HepG2 (cell line): ENCODE results near the gene C1orf159. TPM values are rescaled to one million over a fixed set of nuclear protein-coding genes. Genes with fewer than 3 reads are reported as not detected.

ENCODE experiments used
- AGO1 ChIP-seq: fragments of 200-400 bp; formaldehyde crosslinking; IDR thresholded peaks from 2 replicates; pipeline ENCODE4 v1.6.1; 2017; ENCODE audit warnings: mild to moderate bottlenecking, low read depth, low read length, moderate library complexity; ENCODE audit not compliant: poor library complexity, severe bottlenecking
- AGO2 ChIP-seq: fragments of 200-400 bp; formaldehyde crosslinking; optimal IDR thresholded peaks from 2 replicates; pipeline ENCODE3; 2017; ENCODE audit warnings: mild to moderate bottlenecking, low read depth, low read length, moderate library complexity
- ARNT ChIP-seq: fragments of 450-650 bp; IDR thresholded peaks from 2 replicates; pipeline ENCODE4 v1.6.1; 2017
- CENPBD1 ChIP-seq: sonication (generic); formaldehyde crosslinking; IDR thresholded peaks from 2 replicates; pipeline ENCODE4 v1.8.0; 2022; ENCODE audit warnings: missing genetic modification reagents, low read depth, mild to moderate bottlenecking, borderline replicate concordance
- CHD2 ChIP-seq: IDR thresholded peaks from 2 replicates; pipeline ENCODE4 v1.6.1; 2011; ENCODE audit warnings: low read depth, low read length, improper control_type of control experiment
- ELF3 ChIP-seq: IDR thresholded peaks from 2 replicates; pipeline ENCODE4 v1.6.1; 2016; ENCODE audit warnings: missing genetic modification reagents, missing compliant biosample characterization
- FOXM1 ChIP-seq: sonication (generic); formaldehyde crosslinking; IDR thresholded peaks from 2 replicates; pipeline ENCODE4 v1.5.0; 2020; ENCODE audit warnings: missing genetic modification reagents
- HHEX ChIP-seq: IDR thresholded peaks from 2 replicates; pipeline ENCODE4 v1.6.1; 2016; ENCODE audit warnings: control low read depth
- HOXD1 ChIP-seq: sonication (generic); formaldehyde crosslinking; IDR thresholded peaks from 2 replicates; pipeline ENCODE4 v1.5.0; 2020; ENCODE audit warnings: missing genetic modification reagents
- LBX2 ChIP-seq: sonication (generic); formaldehyde crosslinking; IDR thresholded peaks from 2 replicates; pipeline ENCODE4 v1.5.0; 2020; ENCODE audit warnings: missing genetic modification reagents, mild to moderate bottlenecking, borderline replicate concordance
- MAX ChIP-seq: IDR thresholded peaks from 2 replicates; pipeline ENCODE4 v1.6.1; 2012; ENCODE audit warnings: inconsistent platforms
- MTF2 ChIP-seq: sonication (generic); formaldehyde crosslinking; IDR thresholded peaks from 2 replicates; pipeline ENCODE4 v1.5.0; 2020; ENCODE audit warnings: missing genetic modification reagents, borderline replicate concordance
- MXD3 ChIP-seq: IDR thresholded peaks from 2 replicates; pipeline ENCODE4 v1.6.1; 2016; ENCODE audit warnings: mild to moderate bottlenecking, missing biosample characterization, missing genetic modification reagents
- NR2F1 ChIP-seq, 2 experiments: fragments of 450-650 bp in 1 of 2; formaldehyde crosslinking in 1 of 2; IDR thresholded peaks; 2 replicates each; pipeline versions ENCODE4 v1.5.0 to v1.6.1; 2016 to 2020; ENCODE audit warnings: mild to moderate bottlenecking in 1 of 2, missing compliant biosample characterization in 1 of 2, missing genetic modification reagents in 1 of 2, moderate library complexity in 1 of 2
- PBX2 ChIP-seq: IDR thresholded peaks from 2 replicates; pipeline ENCODE4 v1.6.1; 2016; ENCODE audit warnings: control low read depth
- RAD51 ChIP-seq: fragments of 450-650 bp; IDR thresholded peaks from 2 replicates; pipeline ENCODE4 v1.6.1; 2016; ENCODE audit warnings: borderline replicate concordance
- RARG ChIP-seq: sonication (generic); formaldehyde crosslinking; IDR thresholded peaks from 2 replicates; pipeline ENCODE4 v1.4.0; 2020; ENCODE audit warnings: low read depth, mild to moderate bottlenecking, missing genetic modification reagents
- SALL2 ChIP-seq: sonication (generic); formaldehyde crosslinking; IDR thresholded peaks from 2 replicates; pipeline ENCODE4 v1.8.1; 2023; ENCODE audit warnings: mild to moderate bottlenecking, missing genetic modification reagents, inconsistent platforms
- TGIF2 ChIP-seq: IDR thresholded peaks from 2 replicates; pipeline ENCODE4 v1.6.1; 2016; ENCODE audit warnings: control low read depth, missing compliant biosample characterization
- TRAFD1 ChIP-seq: sonication (generic); formaldehyde crosslinking; IDR thresholded peaks from 2 replicates; pipeline ENCODE4 v1.5.1; 2020; ENCODE audit warnings: missing genetic modification reagents, mild to moderate bottlenecking, borderline replicate concordance
- ZC3H13 ChIP-seq: sonication (generic); formaldehyde crosslinking; IDR thresholded peaks from 2 replicates; pipeline ENCODE4 v1.8.1; 2023; ENCODE audit warnings: mild to moderate bottlenecking, missing genetic modification reagents, moderate library complexity
- ZFAT ChIP-seq: sonication (generic); formaldehyde crosslinking; conservative IDR thresholded peaks from 2 replicates; pipeline ENCODE4 v1.8.1; 2023; ENCODE audit warnings: missing genetic modification reagents, inconsistent platforms
- ZKSCAN1 ChIP-seq: fragments of 150-350 bp; IDR thresholded peaks from 2 replicates; pipeline ENCODE4 v1.6.1; 2014; ENCODE audit warnings: low read length
- ZMYM4 ChIP-seq: sonication (generic); formaldehyde crosslinking; IDR thresholded peaks from 2 replicates; pipeline ENCODE4 v1.8.1; 2023; ENCODE audit warnings: mild to moderate bottlenecking, missing genetic modification reagents
- ZNF607 ChIP-seq: sonication (generic); formaldehyde crosslinking; IDR thresholded peaks from 2 replicates; pipeline ENCODE4 v1.5.1; 2020; ENCODE audit warnings: missing genetic modification reagents, mild to moderate bottlenecking, borderline replicate concordance
- ZNF674 ChIP-seq: sonication (generic); formaldehyde crosslinking; IDR thresholded peaks from 2 replicates; pipeline ENCODE4 v1.5.0; 2020; ENCODE audit warnings: low read depth, mild to moderate bottlenecking, missing genetic modification reagents
- ZNF83 ChIP-seq: sonication (generic); formaldehyde crosslinking; IDR thresholded peaks from 2 replicates; pipeline ENCODE4 v1.4.0; 2020; ENCODE audit warnings: missing genetic modification reagents, mild to moderate bottlenecking, borderline replicate concordance
- ZSCAN29 ChIP-seq: sonication (generic); formaldehyde crosslinking; conservative IDR thresholded peaks from 2 replicates; pipeline ENCODE4 v1.4.0; 2020; ENCODE audit warnings: mild to moderate bottlenecking, missing genetic modification reagents
- polyA plus RNA-seq, 8 experiments: library from polyadenylated mRNA; depleted of rRNA in 3 of 8; stranded (reverse) in 7 of 8; unstranded in 1 of 8; fragments of >200 nt; fragmentation: Illumina TruSeq in 4 of 8; extraction: Trizol in 4 of 8; gene quantifications; 2 replicates each; pipeline versions ENCODE4 v1.2.1 to v1.2.3, GENCODE V29; 2011 to 2016; ENCODE audit warnings: low read depth in 4 of 8, missing spikeins in 1 of 8, mixed read lengths in 1 of 8; ENCODE audit not compliant: insufficient read depth in 1 of 8
- total RNA-seq, 5 experiments: library from RNA; depleted of rRNA; stranded (reverse); fragments of >200 nt; fragmentation: Illumina TruSeq; extraction: Trizol; gene quantifications; 2 replicates each; pipeline ENCODE4 v1.2.3, GENCODE V29; 2016; ENCODE audit warnings: low read depth in 1 of 5

The C1orf159 gene
- total and polyA plus RNA-seq, 2 of the 13 experiments (the other 11 are each of a cell fraction or from before 2014, with no cell fraction given) = 3.8 to 6.7 TPM

GRCh38 chr1:1157914-1158710, 42.2 kb upstream of the C1orf159 start (continued):
- TF ChIP-seq PBX2 (CRISPR knock-in tag) (no peak), HOXD1 (CRISPR knock-in tag) (no peak), ZNF83 (CRISPR knock-in tag) (0 out of 2 replicates have a peak, but pooled peaks have one; percentile 28), TRAFD1 (CRISPR knock-in tag) (no peak), ELF3 (peak; percentile 82), CHD2 (no peak), TGIF2 (CRISPR knock-in tag) (no peak), ARNT (no peak), ZMYM4 (no peak), ZC3H13 (CRISPR knock-in tag) (no peak), RARG (CRISPR knock-in tag) (no peak), MXD3 (CRISPR knock-in tag) (no peak), FOXM1 (CRISPR knock-in tag) (no peak), RAD51 (no peak), AGO2 (no peak), ZNF607 (CRISPR knock-in tag) (no peak), MTF2 (CRISPR knock-in tag) (no peak), ZSCAN29 (no peak), ZFAT (CRISPR knock-in tag) (no peak), HHEX (no peak), ZKSCAN1 (no peak), MAX (no peak), NR2F1 (CRISPR knock-in tag; IDR thresholded peaks at IDR 0.05) (no peak), LBX2 (no peak), ZNF674 (CRISPR knock-in tag) (no peak), SALL2 (CRISPR knock-in tag) (no peak), CENPBD1 (CRISPR knock-in tag) (no peak), AGO1 (peak; percentile 45)
